Measurements from ENCODE around the gene RASA3. TPM values are rescaled to one million over a fixed set of nuclear protein-coding genes. Genes with fewer than 3 reads are reported as not detected.
A peak's percentile ranks its signal among the peaks of the same experiment; 100 is the strongest.

The RASA3 gene
- total RNA-seq, 1 donor from 2014 or later, result 12.7 TPM

GRCh38 chr13:114054830-114055439, 77.5 kb downstream of the RASA3 start:
- DNase-seq (ENCODE audit: missing footprints), result peak; percentile 55
- ATAC-seq, result no peak

GRCh38 chr13:114054264-114054663, 78.2 kb downstream of the RASA3 start:
- intact Hi-C loops (cut with DNase I), result no loop called here
- DNase-seq (ENCODE audit: missing footprints) (no peak), ATAC-seq (no peak)

More at GRCh38 chr13:114054830-114055439, 77.5 kb downstream of the RASA3 start:
- intact Hi-C loops (cut with DNase I), result no loop called here

GRCh38 chr13:114053026-114053425, 79.4 kb downstream of the RASA3 start:
- no peak for ATAC-seq
- peak; percentile 52 for DNase-seq (ENCODE audit: missing footprints)
- intact Hi-C loops (cut with DNase I), result no loop called here

- intact Hi-C loops (cut with DNase I), result no loop called here
- ATAC-seq, result no peak
- DNase-seq (ENCODE audit: missing footprints), result peak; percentile 59
Measured at GRCh38 chr13:114050536-114051450, 81.6 kb downstream of the RASA3 start.

- ATAC-seq, result no peak
- intact Hi-C loops (cut with DNase I), result no loop called here
- DNase-seq (ENCODE audit: missing footprints), result no peak
Measured at GRCh38 chr13:114049626-114050101, 82.8 kb downstream of the RASA3 start.

GRCh38 chr13:114049026-114049425, 83.4 kb downstream of the RASA3 start:
- intact Hi-C loops (cut with DNase I), result no loop called here
- ATAC-seq, result peak; percentile 3
- peak; percentile 64 for DNase-seq (ENCODE audit: missing footprints)

- ATAC-seq (peak; percentile 30), DNase-seq (ENCODE audit: missing footprints) (peak; percentile 62)
- intact Hi-C loops (cut with DNase I), result no loop called here
Measured at GRCh38 chr13:114048443-114048842, 84.0 kb downstream of the RASA3 start.

- ATAC-seq (no peak), DNase-seq (ENCODE audit: missing footprints) (no peak)
- intact Hi-C loops (cut with DNase I), result no loop called here
Measured at GRCh38 chr13:114047358-114047881, 85.0 kb downstream of the RASA3 start.

- intact Hi-C loops (cut with DNase I), result no loop called here
- no peak for DNase-seq (ENCODE audit: missing footprints)
- no peak for ATAC-seq
Measured at GRCh38 chr13:114046431-114046975, 85.9 kb downstream of the RASA3 start.

GRCh38 chr13:114045113-114045735, 87.2 kb downstream of the RASA3 start:
- intact Hi-C loops (cut with DNase I), result no loop called here
- DNase-seq (ENCODE audit: missing footprints) (no peak), ATAC-seq (no peak)

GRCh38 chr13:114044486-114044885, 87.9 kb downstream of the RASA3 start:
- intact Hi-C loops (cut with DNase I), result no loop called here
- DNase-seq (ENCODE audit: missing footprints), result peak; percentile 66
- no peak for ATAC-seq

- intact Hi-C loops (cut with DNase I), result no loop called here
- DNase-seq (ENCODE audit: missing footprints), result peak; percentile 88
- peak; percentile 90 for ATAC-seq
Measured at GRCh38 chr13:114043421-114044053, 88.9 kb downstream of the RASA3 start.

GRCh38 chr13:114042066-114042815, 90.2 kb downstream of the RASA3 start:
- intact Hi-C loops (cut with DNase I), result no loop called here
- ATAC-seq (no peak), DNase-seq (ENCODE audit: missing footprints) (peak; percentile 46)

- DNase-seq (ENCODE audit: missing footprints) (peak; percentile 58), ATAC-seq (no peak)
- intact Hi-C loops (cut with DNase I), result no loop called here
Measured at GRCh38 chr13:114041493-114041892, 90.9 kb downstream of the RASA3 start.

- DNase-seq (ENCODE audit: missing footprints), result peak; percentile 65
- intact Hi-C loops (cut with DNase I), result no loop called here
- no peak for ATAC-seq
Measured at GRCh38 chr13:114039471-114040141, 92.8 kb downstream of the RASA3 start.

GRCh38 chr13:114038900-114039299, 93.5 kb downstream of the RASA3 start:
- intact Hi-C loops (cut with DNase I), result no loop called here
- ATAC-seq (no peak), DNase-seq (ENCODE audit: missing footprints) (no peak)

- ATAC-seq, result peak; percentile 43
- intact Hi-C loops (cut with DNase I), result no loop called here
Measured at GRCh38 chr13:114038211-114038613, 94.2 kb downstream of the RASA3 start.

More at GRCh38 chr13:114038211-114038613, 94.2 kb downstream of the RASA3 start:
- DNase-seq (ENCODE audit: missing footprints), result peak; percentile 75

Data from Right ventricle myocardium inferior (tissue), 1 donor.